Cardiac muscle cell (in vitro differentiated cells and primary cell): ENCODE measurements around the gene ADH1C. TPM values are rescaled to one million over a fixed set of nuclear protein-coding genes. Genes with fewer than 3 reads are reported as not detected.
A peak's percentile ranks its signal among the peaks of the same experiment; 100 is the strongest.

Source experiments
- DNase-seq, 2 donors: peaks; one replicate each; pipeline versions ENCODE4 v3.0.0 to v3.0.0-alpha.2; 2010 to 2017; ENCODE audit warnings: low read depth in 1 of 2, low spot score in 1 of 2
- H3K27ac ChIP-seq: fragments of 200-600 bp; sonication (generic); 2 replicates; pipeline ENCODE4 v1.5.1; 2016
- H3K27me3 ChIP-seq: fragments of 200-600 bp; sonication (generic); 2 replicates; pipeline ENCODE4 v1.6.0; 2016; ENCODE audit warnings: control low read depth
- H3K36me3 ChIP-seq: fragments of 200-600 bp; sonication (generic); 2 replicates; pipeline ENCODE4 v1.5.1; 2016; ENCODE audit warnings: control low read depth
- H3K4me1 ChIP-seq: fragments of 200-600 bp; sonication (generic); 2 replicates; pipeline ENCODE4 v1.8.1; 2017; ENCODE audit warnings: low read depth, mild to moderate bottlenecking, mixed run types
- H3K4me3 ChIP-seq: fragments of 200-600 bp; sonication (generic); 2 replicates; pipeline ENCODE4 v1.5.1; 2016; ENCODE audit warnings: mild to moderate bottlenecking
- H3K9me3 ChIP-seq: fragments of 200-600 bp; sonication (generic); 2 replicates; pipeline ENCODE4 v1.5.1; 2017; ENCODE audit warnings: low read depth, mild to moderate bottlenecking, control low read depth
- CTCF ChIP-seq: IDR thresholded peaks from 2 replicates; pipeline ENCODE4 v1.5.1; 2012; ENCODE audit warnings: low read depth, mild to moderate bottlenecking, low read length
- polyA plus RNA-seq: library from polyadenylated mRNA; unstranded; fragments of >200 nt; fragmentation: Nextera tagmentation; extraction: Ambion mirVana; gene quantifications from 2 replicates; pipeline ENCODE4 v1.2.1, GENCODE V29; 2016
- total RNA-seq: library from RNA; depleted of rRNA; stranded (reverse); fragments of >200 nt; gene quantifications from 2 replicates; pipeline ENCODE4 v1.2.3, GENCODE V29; 2016

Gene ADH1C
- total and polyA plus RNA-seq, 2 experiments from 2014 or later = not detected

- Histone ChIP-seq H3K36me3 (no peaks in the 10 kb centered on the region), H3K9me3 (no peaks in the 10 kb centered on the region), H3K4me1 (no peaks in the 10 kb centered on the region), H3K27me3 (no peaks in the 10 kb centered on the region), H3K4me3 (no peak overlapping the region), H3K27ac (no peak overlapping the region)
- TF ChIP-seq CTCF = no peak
- peak in 1 of 2 donors; percentile 57 for DNase-seq
Measured at GRCh38 chr4:99390055-99390454, 37.5 kb upstream of the ADH1C start.

GRCh38 chr4:99389606-99390005 is 37.1 kb upstream of the ADH1C start:
- H3K4me1 ChIP-seq = no peaks in the 10 kb centered on the region
- H3K27ac ChIP-seq = no peak overlapping the region
- no peaks in the 10 kb centered on the region for H3K9me3 ChIP-seq
- no peak overlapping the region for H3K4me3 ChIP-seq
- no peak for DNase-seq
- H3K27me3 ChIP-seq = no peaks in the 10 kb centered on the region
- TF ChIP-seq CTCF = no peak
- H3K36me3 ChIP-seq = no peaks in the 10 kb centered on the region

GRCh38 chr4:99383833-99384392 is 31.4 kb upstream of the ADH1C start:
- Histone ChIP-seq H3K4me1 (no peaks in the 10 kb centered on the region), H3K27ac (no peak overlapping the region), H3K27me3 (no peaks in the 10 kb centered on the region), H3K4me3 (no peak overlapping the region), H3K9me3 (no peaks in the 10 kb centered on the region), H3K36me3 (no peaks in the 10 kb centered on the region)
- no peak for TF ChIP-seq CTCF
- peak in 1 of 2 donors; percentile 94 for DNase-seq

GRCh38 chr4:99383399-99383798 is 30.9 kb upstream of the ADH1C start:
- Histone ChIP-seq H3K4me3 (no peak overlapping the region), H3K36me3 (no peaks in the 10 kb centered on the region), H3K27ac (no peak overlapping the region)

GRCh38 chr4:99382745-99383360 is 30.3 kb upstream of the ADH1C start:
- no peaks in the 10 kb centered on the region for H3K4me1 ChIP-seq
- no peak overlapping the region for H3K4me3 ChIP-seq
- no peak for TF ChIP-seq CTCF
- H3K9me3 ChIP-seq = no peaks in the 10 kb centered on the region
- no peak for DNase-seq
- no peaks in the 10 kb centered on the region for H3K36me3 ChIP-seq
- H3K27ac ChIP-seq = no peak overlapping the region
- no peaks in the 10 kb centered on the region for H3K27me3 ChIP-seq

More at GRCh38 chr4:99383399-99383798, 30.9 kb upstream of the ADH1C start:
- Histone ChIP-seq H3K9me3 (no peaks in the 10 kb centered on the region), H3K4me1 (no peaks in the 10 kb centered on the region), H3K27me3 (no peaks in the 10 kb centered on the region)
- TF ChIP-seq CTCF = no peak
- DNase-seq = no peak
